Measurements from ENCODE around the gene SLC27A5.
"Not testable (repeated sequence)": the region's sequence is repeated elsewhere in the genome, so short reads cannot be mapped to it uniquely, and the experiment has no call there.

Gene SLC27A5

GRCh38 chr19:58529405-58529804 lies 17.6 kb upstream of the SLC27A5 start:
- no peak for DNase-seq (ENCODE audit: low read depth in 2 of 2)

- no peak for DNase-seq (ENCODE audit: low read depth in 2 of 2)
These were observed 10.9 kb upstream of the SLC27A5 start for GRCh38 chr19:58522709-58523108.

GRCh38 chr19:58521651-58522050 lies 9.9 kb upstream of the SLC27A5 start:
- DNase-seq (ENCODE audit: low read depth in 2 of 2): no peak

DNA sequence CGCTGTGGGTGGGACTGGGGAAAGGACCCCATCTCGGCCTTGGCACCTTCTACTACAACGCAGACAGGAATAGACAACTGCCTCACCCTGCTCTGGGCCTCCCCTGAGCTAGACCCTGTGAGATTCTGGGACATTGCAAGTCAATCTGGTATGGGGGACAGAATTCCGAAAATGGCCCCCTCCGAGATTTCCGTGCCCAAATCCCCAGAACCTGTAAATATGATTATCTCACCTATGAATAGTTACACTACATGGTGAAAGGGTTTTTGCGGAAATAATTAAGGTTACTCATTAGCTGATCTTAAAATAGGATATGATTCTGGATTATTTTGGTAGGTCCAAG lies 8.4 kb upstream of the SLC27A5 start:
- DNase-seq (ENCODE audit: low read depth in 2 of 2): no peak

GRCh38 chr19:58519355-58520256 lies 7.8 kb upstream of the SLC27A5 start, which contains the start of gene ZBTB45:
TSS of gene ZBTB45 (minus strand) at chr19:58519810. CDS start at chr19:58517673, 2,137 bp downstream.
- DNase-seq (ENCODE audit: low read depth in 2 of 2): peak; percentile 87

GRCh38 chr19:58519087-58519354 lies 7.2 kb upstream of the SLC27A5 start:
- DNase-seq (ENCODE audit: low read depth in 2 of 2): peak in 1 of 2 donors; percentile 29

- no peak for DNase-seq (ENCODE audit: low read depth in 2 of 2)
These were observed 6.7 kb upstream of the SLC27A5 start for GRCh38 chr19:58518256-58519086.

GRCh38 chr19:58516964-58517833 lies 5.4 kb upstream of the SLC27A5 start:
- DNase-seq (ENCODE audit: low read depth in 2 of 2): no peak

DNA sequence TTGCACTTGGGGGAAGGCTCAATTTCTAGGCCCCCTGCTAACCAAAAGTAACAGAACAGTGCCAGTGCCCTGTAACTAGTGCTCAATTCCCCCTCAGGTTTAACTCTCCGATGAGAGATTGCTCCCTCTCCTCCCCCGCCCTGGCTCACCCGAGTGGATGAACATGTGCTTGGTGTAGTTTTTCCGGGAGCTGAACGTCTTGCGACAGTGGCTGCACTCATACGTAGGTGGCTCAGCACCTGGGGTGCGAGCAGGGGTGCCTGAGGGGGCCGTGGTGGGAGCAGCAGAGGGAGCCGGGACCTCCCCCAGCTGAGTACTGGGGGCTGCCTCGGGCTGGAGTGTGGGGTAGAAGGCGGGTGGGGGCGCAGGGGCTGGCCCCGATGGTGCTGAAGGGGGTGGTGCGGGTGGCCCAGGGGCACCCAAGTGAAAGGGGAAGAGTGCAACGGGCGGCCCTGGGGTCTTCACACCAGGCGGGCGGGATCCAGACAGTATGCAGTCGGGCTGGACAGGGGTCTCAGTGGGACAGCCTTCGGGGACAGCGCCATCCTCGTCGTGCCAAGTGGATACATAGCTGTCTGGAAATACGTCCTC lies 4.5 kb upstream of the SLC27A5 start:
- DNase-seq (ENCODE audit: low read depth in 2 of 2): no peak

DNA sequence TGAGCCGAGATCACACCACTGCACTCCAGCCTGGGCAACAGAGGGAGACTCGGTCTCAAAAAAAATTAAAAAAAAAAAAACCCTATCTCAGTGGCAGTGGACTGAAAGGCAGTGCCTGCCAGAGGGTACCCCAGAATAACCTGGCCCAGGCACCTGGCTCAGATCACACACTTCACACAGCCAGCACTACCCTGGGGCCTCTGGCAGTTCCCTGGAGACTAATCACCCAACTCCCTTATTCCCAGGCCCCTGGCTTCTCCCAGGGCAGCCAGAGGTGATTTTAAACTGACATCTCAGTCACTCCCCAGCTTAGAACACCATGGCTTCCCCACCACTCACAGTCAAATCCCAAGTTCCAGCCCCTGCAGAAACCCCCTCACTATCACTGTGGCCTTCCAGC lies 3.5 kb upstream of the SLC27A5 start:
- DNase-seq (ENCODE audit: low read depth in 2 of 2): no peak

DNA sequence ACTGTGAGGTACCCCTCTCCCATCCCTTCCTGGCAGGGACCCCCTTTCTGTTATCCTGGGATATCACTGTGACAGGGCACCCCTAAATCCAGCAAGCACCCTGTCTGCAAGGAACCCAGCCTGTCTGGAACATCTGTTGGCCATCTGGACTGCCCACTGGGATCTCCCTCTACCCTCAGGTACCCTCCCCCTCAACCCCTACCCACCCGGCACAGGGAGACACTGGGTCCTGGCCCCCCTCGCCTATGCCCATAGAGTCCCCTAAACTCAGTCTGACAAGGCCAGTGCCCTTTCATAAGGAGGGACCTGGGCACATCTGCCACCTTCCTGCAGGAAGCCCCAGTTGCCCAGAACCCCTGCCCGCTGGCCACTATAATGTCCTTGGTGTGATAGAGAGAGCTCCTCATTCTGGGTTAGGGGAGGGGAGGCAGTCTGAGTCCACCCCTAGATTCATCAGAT lies 2.8 kb upstream of the SLC27A5 start:
- no peak for DNase-seq (ENCODE audit: low read depth in 2 of 2)

DNA sequence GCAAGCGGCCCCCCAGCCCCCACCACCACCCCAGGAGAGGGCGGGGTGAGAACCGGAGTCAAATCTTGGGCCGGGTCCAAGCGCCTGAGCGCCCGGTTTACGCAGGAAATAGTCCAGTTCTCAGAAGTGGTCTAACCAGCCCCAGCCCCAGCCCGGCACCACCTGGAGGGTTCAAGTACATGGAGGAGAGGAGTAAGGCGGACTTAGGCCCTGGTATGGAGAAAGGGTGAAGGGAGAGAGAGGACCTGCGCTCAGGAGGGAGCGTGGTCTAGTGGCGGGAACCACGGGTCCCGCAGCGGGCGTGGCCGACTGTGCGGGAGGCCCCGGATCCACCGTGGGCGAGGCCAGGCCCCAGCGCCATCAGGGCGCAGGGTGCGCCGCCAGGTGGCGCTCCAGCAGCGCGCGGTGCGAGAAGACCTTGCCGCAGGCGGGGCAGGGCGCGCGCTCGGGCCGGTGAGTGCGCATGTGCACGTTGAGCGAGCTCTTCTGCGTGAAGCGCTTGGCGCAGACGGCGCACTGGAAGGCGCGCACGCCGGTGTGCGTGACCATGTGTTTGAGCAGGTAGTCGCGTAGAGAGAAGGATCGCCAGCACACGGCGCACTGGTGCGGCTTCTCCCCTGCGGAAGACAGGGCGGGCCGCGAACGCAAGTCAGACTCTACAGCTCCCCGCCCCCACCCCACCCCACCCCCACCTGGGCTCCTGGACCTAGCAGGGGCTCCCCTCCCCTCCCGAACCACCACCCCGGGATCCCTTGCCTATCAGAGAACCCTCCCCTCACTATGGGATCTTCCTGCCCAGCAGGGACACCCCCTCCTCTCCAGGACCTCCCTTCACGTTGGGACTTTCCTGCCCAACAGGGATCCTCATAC lies 2.1 kb upstream of the SLC27A5 start:
- peak; percentile 94 to 96 for DNase-seq (ENCODE audit: low read depth in 2 of 2)

DNA sequence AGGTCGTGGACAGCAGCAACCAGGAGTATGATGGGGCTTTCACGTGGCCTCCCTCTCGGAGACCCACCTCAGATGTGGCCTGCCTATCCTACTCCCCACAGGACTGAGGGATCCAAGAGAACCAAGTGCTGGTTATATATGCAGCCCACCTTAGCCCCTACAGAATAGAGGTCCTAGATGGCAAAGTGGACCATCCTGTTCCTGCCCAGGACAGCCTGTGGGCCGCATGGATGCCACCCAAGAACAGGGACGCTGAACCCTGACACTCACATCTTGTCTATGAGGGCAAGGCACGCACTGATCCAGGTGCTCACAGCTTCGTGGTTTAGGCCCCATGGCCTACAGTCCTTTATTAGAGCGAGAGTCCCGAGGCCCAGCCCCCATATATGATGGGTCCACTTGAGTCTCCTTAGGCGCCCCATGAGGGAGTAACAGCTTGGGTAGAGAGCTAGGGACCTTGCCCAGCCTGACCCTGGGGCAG lies 1.5 kb upstream of the SLC27A5 start:
- DNase-seq (ENCODE audit: low read depth in 2 of 2): no peak

- no peak for DNase-seq (ENCODE audit: low read depth in 2 of 2)
These were observed 1.5 kb downstream of the SLC27A5 start for GRCh38 chr19:58510084-58510862.

- no peak for DNase-seq (ENCODE audit: low read depth in 2 of 2)
These were observed 2.1 kb downstream of the SLC27A5 start for GRCh38 chr19:58509731-58510083.

GRCh38 chr19:58507602-58508223 lies 4.1 kb downstream of the SLC27A5 start:
- not testable (repeated sequence) for DNase-seq (ENCODE audit: low read depth in 2 of 2)

GRCh38 chr19:58500242-58500641 lies 11.6 kb downstream of the SLC27A5 start:
- no peak for DNase-seq (ENCODE audit: low read depth in 2 of 2)

DNA sequence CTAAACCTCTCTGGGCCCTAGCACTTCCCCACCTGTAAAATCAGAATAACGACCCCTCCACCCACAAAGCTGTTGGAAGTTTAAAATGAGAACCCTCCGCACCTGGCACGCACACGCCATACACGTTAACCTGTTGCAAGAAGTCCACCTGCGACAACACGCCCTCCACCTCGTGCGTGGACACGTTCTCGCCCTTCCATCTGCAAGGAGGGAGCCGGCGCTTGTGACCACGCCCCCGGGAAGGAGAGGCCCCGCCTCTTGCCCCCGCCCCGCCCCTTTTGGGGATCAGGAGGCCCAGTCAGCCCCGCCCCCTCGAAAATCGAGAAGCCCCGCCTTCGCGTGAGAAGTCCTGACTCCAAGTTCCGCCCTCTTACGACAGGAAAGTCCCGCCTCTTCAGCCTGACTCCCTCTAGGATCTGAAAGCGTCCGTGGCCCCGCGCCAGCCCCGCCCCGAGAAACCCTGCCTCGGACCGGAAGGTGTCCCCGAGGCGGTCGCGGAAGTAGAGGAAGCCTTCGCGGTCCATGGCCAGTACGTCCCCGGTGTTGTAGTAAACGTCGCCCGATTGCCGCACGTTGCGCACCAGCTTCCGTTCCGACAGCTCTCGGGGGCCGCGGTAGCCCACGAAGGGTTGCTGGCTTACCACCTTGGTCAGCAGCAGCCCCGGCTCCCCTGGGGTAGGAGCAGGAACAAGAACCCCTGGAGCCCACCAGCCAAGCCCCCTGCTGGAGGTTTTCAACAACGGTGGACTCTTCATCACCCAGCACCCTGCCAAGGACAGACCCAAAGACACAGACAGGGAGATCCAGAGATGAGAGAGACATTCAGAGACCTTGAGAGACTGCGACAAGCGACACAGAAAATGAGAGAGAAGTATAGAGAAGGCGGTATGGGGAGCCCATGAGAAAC lies 12.5 kb downstream of the SLC27A5 start:
- DNase-seq (ENCODE audit: low read depth in 2 of 2): peak; percentile 98 to 100

Measured in stimulated activated CD8-positive, alpha-beta memory T cell treated with anti-CD3 and anti-CD28 coated beads, Interleukin-2, amount 100 ng/mL, for 48 hours (primary cell).